Astrocyte of the cerebellum (primary cell): ENCODE measurements around the gene LILRA2.
"Not testable (repeated sequence)": the region's sequence is repeated elsewhere in the genome, so short reads cannot be mapped to it uniquely, and the experiment has no call there.

Source experiments
- DNase-seq: peaks from one replicate; pipeline ENCODE4 v3.0.0-alpha.2; 2011; ENCODE audit warnings: low read depth
- H3K4me3 ChIP-seq: 2 replicates; pipeline ENCODE4 v1.5.1; 2011; ENCODE audit warnings: mild to moderate bottlenecking, low read depth, low read length, moderate library complexity
- CTCF ChIP-seq: IDR thresholded peaks from 2 replicates; pipeline ENCODE4 v1.5.1; 2012; ENCODE audit warnings: low read length, low read depth, moderate library complexity, mild to moderate bottlenecking; ENCODE audit errors: missing control alignments
- in situ Hi-C: cut with HindIII; loops from 2 replicates; pipeline ENCODE4 v1.10.0; 2017; ENCODE audit warnings: low sequenced_read_pairs

The LILRA2 gene

GRCh38 chr19:54574527-54575056 lies 1.0 kb downstream of the LILRA2 start:
- H3K4me3 ChIP-seq, result no peak overlapping the region
- in situ Hi-C loops, result no loop called here
- no peak for DNase-seq
- TF ChIP-seq CTCF, result no peak

- H3K4me3 ChIP-seq, DNase-seq, in situ Hi-C loops: not testable (repeated sequence)
Observed at GRCh38 chr19:54575205-54575604, 1.6 kb downstream of the LILRA2 start.

DNA sequence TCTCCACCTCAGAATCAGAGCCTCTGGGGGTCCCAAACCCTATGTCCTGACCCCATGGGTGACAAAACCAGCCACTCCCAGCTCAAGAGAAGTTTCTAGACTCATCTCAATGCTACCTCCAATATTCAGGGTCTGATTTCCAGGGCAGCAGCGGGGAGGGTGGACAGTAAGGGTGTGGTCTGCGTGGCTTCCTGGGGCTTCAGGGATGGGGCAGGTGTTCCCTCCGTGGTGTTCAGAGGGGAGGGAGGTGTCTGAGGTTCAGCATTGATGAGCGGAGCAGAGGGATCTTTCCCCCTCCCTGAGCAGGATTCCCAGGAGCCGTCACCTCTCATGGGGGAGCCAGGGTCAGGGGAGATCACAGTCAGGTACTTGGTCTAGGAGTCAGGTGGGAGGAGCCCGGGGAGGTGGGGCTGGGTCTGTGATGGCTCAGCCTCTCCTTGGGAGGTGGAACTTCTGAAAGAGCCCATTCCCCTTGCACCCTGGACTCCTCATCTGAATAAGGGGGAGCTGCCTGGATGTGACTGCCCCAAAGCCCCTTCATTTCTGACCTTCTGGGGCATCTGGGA lies 2.9 kb downstream of the LILRA2 start:
- in situ Hi-C loops, result no loop called here
- TF ChIP-seq CTCF, result no peak
- DNase-seq, result no peak
- H3K4me3 ChIP-seq, result no peak overlapping the region

DNA sequence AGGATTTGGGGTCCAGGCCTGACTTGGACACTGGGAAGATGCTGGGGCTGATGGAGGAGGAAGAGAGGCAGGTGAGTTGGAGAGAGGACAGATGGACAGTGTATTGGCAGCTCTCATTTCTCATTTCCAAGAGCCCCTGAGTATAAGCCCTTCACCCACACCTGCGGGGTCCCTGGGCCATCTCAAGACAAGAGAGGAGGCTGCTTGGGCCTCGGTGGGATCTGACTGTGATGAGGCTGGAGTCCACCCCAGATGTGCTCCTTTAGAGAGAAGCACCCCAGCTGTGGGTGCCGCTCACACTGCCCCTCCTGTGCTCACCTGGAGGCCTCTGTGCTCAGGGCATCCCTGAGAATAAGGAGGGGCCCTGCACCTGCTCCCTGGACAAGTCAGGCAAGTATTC lies 3.7 kb downstream of the LILRA2 start:
- no peak for DNase-seq
- no peak for TF ChIP-seq CTCF
- in situ Hi-C loops, result no loop called here
- no peak overlapping the region for H3K4me3 ChIP-seq

GRCh38 chr19:54578268-54578667 lies 4.7 kb downstream of the LILRA2 start:
- DNase-seq, H3K4me3 ChIP-seq, in situ Hi-C loops: not testable (repeated sequence)

DNA sequence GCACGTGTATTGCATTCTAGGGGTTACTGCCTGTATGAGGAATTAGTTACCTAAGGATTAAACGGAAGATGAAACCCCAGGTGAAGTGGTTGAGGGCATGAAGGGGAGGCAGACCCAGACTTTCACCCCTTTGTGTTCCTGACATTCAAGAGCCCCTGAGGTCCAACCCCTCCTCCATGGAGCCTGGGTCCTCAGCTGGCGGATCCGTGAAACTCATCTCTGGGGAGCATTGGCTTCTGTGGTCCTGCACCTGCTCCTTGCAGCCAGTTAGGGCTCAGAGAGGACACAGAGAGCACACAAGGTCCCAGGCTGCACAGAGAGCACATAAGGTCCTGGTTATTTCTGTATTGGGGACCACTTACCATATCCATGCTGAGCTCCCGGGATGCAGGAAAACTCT lies 12.8 kb downstream of the LILRA2 start:
- DNase-seq, result no peak
- H3K4me3 ChIP-seq, result no peak overlapping the region
- no peak for TF ChIP-seq CTCF
- in situ Hi-C loops, result no loop called here

DNA sequence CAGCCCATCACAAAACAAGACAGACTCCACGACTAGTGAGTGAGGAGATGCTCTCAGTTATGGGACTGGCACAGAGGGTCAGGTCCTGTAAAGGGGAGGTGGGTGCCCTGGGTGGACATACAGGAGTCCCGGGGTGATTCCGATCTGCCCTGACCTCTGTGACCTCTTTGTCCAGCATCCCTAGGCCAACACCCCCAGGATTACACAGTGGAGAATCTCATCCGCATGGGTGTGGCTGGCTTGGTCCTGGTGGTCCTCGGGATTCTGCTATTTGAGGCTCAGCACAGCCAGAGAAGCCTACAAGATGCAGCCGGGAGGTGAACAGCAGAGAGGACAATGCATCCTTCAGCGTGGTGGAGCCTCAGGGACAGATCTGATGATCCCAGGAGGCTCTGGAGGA lies 13.4 kb downstream of the LILRA2 start:
- TF ChIP-seq CTCF, result no peak
- no peak for DNase-seq
- in situ Hi-C loops, result no loop called here
- H3K4me3 ChIP-seq, result no peak overlapping the region

DNA sequence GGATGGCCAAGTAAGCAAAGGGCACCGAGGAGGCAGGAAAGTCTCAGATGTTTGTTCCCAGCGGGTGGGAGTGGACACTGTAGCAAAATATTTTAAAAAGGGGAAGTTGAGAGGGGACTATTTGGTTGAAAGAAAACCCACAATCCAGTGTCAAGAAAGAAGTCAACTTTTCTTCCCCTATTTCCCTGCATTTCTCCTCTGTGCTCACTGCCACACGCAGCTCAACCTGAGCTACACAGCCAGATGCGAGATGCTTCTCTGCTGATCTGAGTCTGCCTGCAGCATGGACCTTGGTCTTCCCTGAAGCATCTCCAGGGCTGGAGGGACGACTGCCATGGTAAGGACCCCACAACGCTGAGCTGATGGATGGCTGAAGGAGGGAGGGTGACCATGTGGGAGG lies 19.9 kb downstream of the LILRA2 start, which contains the start of gene LILRA1:
TSS of gene LILRA1 (plus strand) at position 188 of the 400 bp plus-strand sequence. CDS start 613 bp downstream, outside the sequence.
- DNase-seq, H3K4me3 ChIP-seq, in situ Hi-C loops: not testable (repeated sequence)

DNA sequence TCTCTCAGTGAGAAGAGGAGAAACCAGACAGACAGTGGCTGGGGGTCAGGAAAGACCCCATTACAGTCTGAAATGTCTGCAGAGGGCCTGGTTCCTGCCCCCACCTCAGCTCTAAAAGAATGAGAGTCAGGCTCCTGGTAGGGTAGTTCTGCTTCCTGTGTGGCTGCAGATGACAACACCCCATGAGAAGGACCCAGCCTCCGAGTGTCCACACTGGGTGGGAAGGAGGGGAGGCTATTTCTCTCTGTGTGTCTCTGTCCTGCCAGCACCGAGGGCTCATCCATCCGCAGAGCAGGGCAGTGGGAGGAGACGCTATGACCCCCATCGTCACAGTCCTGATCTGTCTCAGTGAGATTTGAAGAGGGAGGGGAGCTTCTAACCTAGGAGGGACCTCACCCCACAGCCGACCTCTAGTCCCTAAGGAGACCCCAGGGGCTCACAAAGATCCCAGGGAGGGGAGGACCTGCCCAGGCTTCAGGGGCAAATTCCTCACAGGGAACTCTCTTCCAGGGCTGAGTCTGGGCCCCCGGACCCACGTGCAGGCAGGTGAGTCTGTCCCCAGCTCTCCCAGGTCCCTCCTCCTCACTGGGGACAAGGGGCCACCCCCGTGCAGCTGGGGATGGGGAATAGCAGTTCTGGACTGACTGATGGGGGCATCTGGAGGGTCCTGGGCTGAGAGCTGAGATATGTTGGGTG lies 20.5 kb downstream of the LILRA2 start:
- H3K4me3 ChIP-seq, in situ Hi-C loops, DNase-seq: not testable (repeated sequence)
